ENCODE results near the gene SHISA7. TPM values are rescaled to one million over a fixed set of nuclear protein-coding genes. Genes with fewer than 3 reads are reported as not detected.

Gene SHISA7
- total RNA-seq, 4 donors from 2014 or later, result under 0.01 to 0.13 TPM; not detected in 2

- 11% methylated on average over 26 of the region's 34 CpGs for WGBS
- Histone ChIP-seq H3K27me3 (no peaks in the 10 kb centered on the region), H3K4me1 (peaks cover 47 to 61% (median 55%) of the 10 kb centered on the region in 4 donors), H3K36me3 (peaks cover 8 to 37% (median 34%) of the 10 kb centered on the region in 4 donors), H3K9me3 (no peaks in the 10 kb centered on the region), H3K4me3 (peak overlapping the region; percentile 71 to 87 (median 77)), H3K27ac (replicated peaks in 1 of 4) (peak overlapping the region; percentile 88 to 94 (median 90))
- no peak for TF ChIP-seq CTCF (IDR thresholded peaks at IDR 0.05)
- TF ChIP-seq POLR2A (IDR thresholded peaks at IDR 0.05; ENCODE audit: low read depth), result no peak
- no peak for TF ChIP-seq POLR2AphosphoS5 (IDR thresholded peaks at IDR 0.05)
- TF ChIP-seq EP300 (IDR thresholded peaks at IDR 0.05), result no peak
- DNase-seq (ENCODE audit: extremely low spot score), result peak; percentile 99
- intact Hi-C loops (cut with DNase I), result loop anchor here (5.0 kb wide), 2 partner anchors 43 to 83 kb away; no protein-coding TSS in a partner anchor
These were observed 58.0 kb downstream of the SHISA7 start for GRCh38 chr19:55384920-55385723.

GRCh38 chr19:55384131-55384919 lies 58.8 kb downstream of the SHISA7 start, which contains the start of gene TMEM238:
TMEM238 (minus strand) TSS chr19:55384292; CDS start chr19:55384259, 33 bp downstream.
- WGBS, result 12% methylated on average over 16 of the region's 72 CpGs
- no peak for TF ChIP-seq POLR2AphosphoS5 (IDR thresholded peaks at IDR 0.05)
- TF ChIP-seq POLR2A (IDR thresholded peaks at IDR 0.05; ENCODE audit: low read depth), result no peak
- TF ChIP-seq EP300 (IDR thresholded peaks at IDR 0.05), result no peak
- peak in 1 of 3 experiments; percentile 10 for TF ChIP-seq CTCF (IDR thresholded peaks at IDR 0.05)

GRCh38 chr19:55383279-55384130 lies 59.6 kb downstream of the SHISA7 start:
- Histone ChIP-seq H3K27ac (replicated peaks in 1 of 4) (peak overlapping the region; percentile 88 to 94 (median 90)), H3K27me3 (no peaks in the 10 kb centered on the region), H3K4me3 (peak overlapping the region; percentile 71 to 87 (median 77)), H3K36me3 (peaks cover 8 to 21% (median 18%) of the 10 kb centered on the region in 4 donors), H3K4me1 (peaks cover 37 to 45% (median 41%) of the 10 kb centered on the region in 4 donors), H3K9me3 (no peaks in the 10 kb centered on the region)
- DNase-seq (ENCODE audit: extremely low spot score), result no peak
- TF ChIP-seq POLR2AphosphoS5 (IDR thresholded peaks at IDR 0.05) (peak; percentile 16 to 50), EP300 (IDR thresholded peaks at IDR 0.05) (no peak), CTCF (IDR thresholded peaks at IDR 0.05) (peak; percentile 13 to 50 (median 38)), POLR2A (IDR thresholded peaks at IDR 0.05; ENCODE audit: low read depth) (no peak)
- intact Hi-C loops (cut with DNase I), result loop anchor here (5.0 kb wide), 2 partner anchors 41 to 81 kb away; no protein-coding TSS in a partner anchor
- 12% methylated on average over 31 of the region's 88 CpGs for WGBS

More at GRCh38 chr19:55384131-55384919, 58.8 kb downstream of the SHISA7 start, which contains the start of gene TMEM238:
- Histone ChIP-seq H3K4me3 (peak within 1 kb of the TSS; percentile 71 to 87 (median 77)), H3K27me3 (no peaks in the 10 kb centered on the region), H3K27ac (replicated peaks in 1 of 4) (peak within 1 kb of the TSS; percentile 88 to 94 (median 90)), H3K36me3 (peaks cover 8 to 29% (median 26%) of the 10 kb centered on the region in 4 donors), H3K4me1 (peaks cover 46 to 53% (median 49%) of the 10 kb centered on the region in 4 donors), H3K9me3 (no peaks in the 10 kb centered on the region)
- intact Hi-C loops (cut with DNase I), result loop anchor here (5.0 kb wide), 2 partner anchors 42 to 82 kb away; no protein-coding TSS in a partner anchor
- DNase-seq (ENCODE audit: extremely low spot score), result no peak

Data from esophagus muscularis mucosa (tissue), 4 donors.